ENCODE measurements around the gene RGS6. TPM values are rescaled to one million over a fixed set of nuclear protein-coding genes. Genes with fewer than 3 reads are reported as not detected.
"Not testable (repeated sequence)": the region's sequence is repeated elsewhere in the genome, so short reads cannot be mapped to it uniquely, and the experiment has no call there.

Gene RGS6
- polyA plus RNA-seq (ENCODE audit: insufficient read length in 12 of 12), result 10 to 100 TPM in 1 of 12 donors, 1 to 10 TPM in 10, not detected in 1; 4.9 to 11.4 (median 6.0) TPM
- long read RNA-seq, donor 1, partial matches to known transcripts, result 0 of 1 reads
- long read RNA-seq, donor 1, other reads (novel, unspliced or antisense), result 0 of 1 reads
- long read RNA-seq, donor 2, result 0 reads
- long read RNA-seq, donor 3, result 0 reads
- long read RNA-seq, donor 4, result 0 reads
- long read RNA-seq, donor 5, full-length matches to known transcripts, result 1 of 1 reads
- long read RNA-seq, donor 5, partial matches to known transcripts, result 0 of 1 reads
- long read RNA-seq, donor 5, other reads (novel, unspliced or antisense), result 0 of 1 reads
- long read RNA-seq, donor 6, result 0 reads
- long read RNA-seq, donor 7, result 0 reads
- long read RNA-seq, donor 8, result 0 reads
- long read RNA-seq, donor 9, full-length matches to known transcripts, result 1 of 1 reads
- long read RNA-seq, donor 9, partial matches to known transcripts, result 0 of 1 reads
- long read RNA-seq, donor 9, other reads (novel, unspliced or antisense), result 0 of 1 reads
- long read RNA-seq, donor 10, result 0 reads
- long read RNA-seq, donor 11, full-length matches to known transcripts, result 1 of 1 reads
- long read RNA-seq, donor 11, partial matches to known transcripts, result 0 of 1 reads
- long read RNA-seq, donor 11, other reads (novel, unspliced or antisense), result 0 of 1 reads

- DNase-seq, result peak; percentile 16
These were observed at the start of gene RGS6 for GRCh38 chr14:71932229-71932981. Gene RGS6 (plus strand): TSS chr14:71932429.

GRCh38 chr14:71883094-71883493 lies 49.1 kb upstream of the RGS6 start:
- no peak for DNase-seq

DNA sequence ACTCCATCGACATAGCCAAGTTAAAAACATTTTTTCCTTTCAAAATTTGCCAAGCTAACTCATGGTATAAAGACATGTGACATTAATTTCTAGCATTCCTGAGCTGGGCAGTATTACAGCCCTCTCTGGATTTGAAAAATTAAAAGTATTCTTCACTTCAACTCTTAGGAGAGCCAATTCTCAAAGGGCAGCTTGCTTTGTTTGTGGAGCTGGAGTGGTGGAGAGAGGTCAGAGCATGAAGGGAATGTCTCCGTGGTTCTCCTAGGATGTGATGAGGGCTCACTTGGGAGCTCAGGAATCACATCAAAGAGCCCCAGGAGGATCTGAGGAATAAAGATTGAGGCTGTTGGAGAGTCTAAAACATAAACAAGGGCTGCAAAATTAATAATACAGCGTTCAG lies 46.9 kb upstream of the RGS6 start:
- DNase-seq, result no peak

DNA sequence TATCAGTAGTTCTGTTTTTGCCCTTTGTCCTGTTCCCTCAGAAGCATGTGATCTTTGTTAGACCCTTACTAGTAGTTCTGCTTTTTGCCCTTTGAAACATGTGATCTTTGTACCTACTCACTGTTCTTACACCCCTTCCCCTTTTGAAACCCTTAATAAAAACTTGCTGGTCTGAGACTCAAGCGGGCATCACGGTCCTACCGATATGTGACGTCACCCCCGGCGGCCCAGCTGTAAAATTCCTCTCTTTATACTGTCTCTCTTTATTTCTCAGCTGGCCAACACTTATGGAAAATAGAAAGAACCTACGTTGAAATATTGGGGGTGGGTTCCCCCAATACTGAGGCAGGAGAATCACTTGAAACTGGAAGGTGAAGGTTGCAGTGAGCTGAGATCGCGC lies 44.4 kb upstream of the RGS6 start:
- DNase-seq, result not testable (repeated sequence)

DNA sequence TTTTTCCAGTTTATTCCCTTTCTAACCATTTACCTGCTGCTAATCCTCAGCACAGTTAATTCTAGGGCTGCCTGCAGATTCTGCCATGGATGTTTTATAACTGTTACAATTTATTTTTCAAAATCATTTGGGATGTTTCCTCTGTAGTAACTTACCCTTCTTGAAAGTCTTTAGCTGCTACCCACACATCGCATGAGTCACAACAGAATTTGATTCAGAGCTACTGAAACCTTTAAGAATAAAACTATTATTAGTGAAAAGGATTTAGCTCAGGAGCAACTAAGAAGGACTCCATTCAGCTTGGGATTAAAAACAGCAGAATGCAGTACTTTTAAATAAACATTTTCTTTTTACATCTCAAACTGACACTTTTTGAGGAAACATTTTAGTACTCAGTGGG lies 41.7 kb upstream of the RGS6 start:
- DNase-seq, result no peak

DNA sequence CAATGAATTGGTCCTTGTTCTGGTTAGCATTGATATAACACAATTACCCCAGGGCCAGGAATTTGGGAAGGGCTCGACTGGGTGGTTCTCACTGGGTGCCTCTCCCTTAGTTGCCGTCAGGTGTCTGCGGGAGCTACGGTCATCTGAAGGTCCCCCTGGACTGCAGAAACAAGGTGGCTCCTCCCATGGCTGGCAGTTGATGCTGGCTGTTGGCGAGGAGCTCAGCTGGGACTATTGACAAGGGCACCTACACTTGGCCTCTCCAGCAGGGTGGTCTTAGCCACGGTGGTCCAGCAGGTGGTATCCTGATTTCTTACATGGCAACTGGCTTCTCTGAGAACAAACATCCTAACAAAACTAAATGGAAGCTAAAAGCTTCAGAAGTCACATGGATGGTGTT lies 41.0 kb upstream of the RGS6 start:
- DNase-seq, result no peak

- DNase-seq, result no peak
These were observed 40.3 kb upstream of the RGS6 start for GRCh38 chr14:71891970-71892369.

DNA sequence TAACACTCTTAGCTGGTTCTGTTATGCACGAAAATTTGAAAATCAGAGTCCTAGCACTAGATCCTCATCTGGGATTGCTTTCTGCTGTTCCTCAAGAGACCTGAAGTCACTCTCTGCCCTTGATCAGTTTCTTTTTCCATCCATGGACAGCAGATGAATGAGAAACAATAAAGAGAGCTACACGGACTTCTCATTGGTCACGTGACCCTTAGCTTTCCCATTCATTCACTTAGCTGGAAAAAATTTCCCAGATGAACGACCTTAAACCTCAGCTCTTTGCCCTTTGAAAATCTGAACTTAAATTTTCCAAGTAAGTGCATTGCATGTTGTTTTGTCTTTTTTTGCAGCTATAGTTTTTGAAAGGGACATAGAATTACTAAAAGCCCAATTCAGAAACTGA lies 27.2 kb upstream of the RGS6 start:
- no peak for DNase-seq

DNA sequence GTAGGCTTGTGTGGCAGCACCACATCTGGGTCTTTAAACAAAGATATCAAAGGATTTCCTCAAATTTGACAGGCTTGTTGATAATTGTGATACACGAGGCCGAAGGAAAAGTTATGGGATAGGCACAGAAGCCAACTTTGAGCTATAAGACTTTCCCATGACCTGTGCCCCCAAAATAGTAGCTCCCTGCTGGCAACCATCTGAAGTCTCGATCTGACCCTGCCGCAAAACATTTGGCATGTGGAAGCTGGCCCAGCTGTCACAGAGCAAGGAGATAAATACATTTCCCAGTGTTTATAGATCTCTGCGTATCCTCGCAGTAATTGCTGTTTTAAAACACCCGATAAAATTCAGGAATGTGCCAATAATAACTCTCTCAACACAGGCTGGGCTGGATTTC lies 26.4 kb upstream of the RGS6 start:
- no peak for DNase-seq

DNA sequence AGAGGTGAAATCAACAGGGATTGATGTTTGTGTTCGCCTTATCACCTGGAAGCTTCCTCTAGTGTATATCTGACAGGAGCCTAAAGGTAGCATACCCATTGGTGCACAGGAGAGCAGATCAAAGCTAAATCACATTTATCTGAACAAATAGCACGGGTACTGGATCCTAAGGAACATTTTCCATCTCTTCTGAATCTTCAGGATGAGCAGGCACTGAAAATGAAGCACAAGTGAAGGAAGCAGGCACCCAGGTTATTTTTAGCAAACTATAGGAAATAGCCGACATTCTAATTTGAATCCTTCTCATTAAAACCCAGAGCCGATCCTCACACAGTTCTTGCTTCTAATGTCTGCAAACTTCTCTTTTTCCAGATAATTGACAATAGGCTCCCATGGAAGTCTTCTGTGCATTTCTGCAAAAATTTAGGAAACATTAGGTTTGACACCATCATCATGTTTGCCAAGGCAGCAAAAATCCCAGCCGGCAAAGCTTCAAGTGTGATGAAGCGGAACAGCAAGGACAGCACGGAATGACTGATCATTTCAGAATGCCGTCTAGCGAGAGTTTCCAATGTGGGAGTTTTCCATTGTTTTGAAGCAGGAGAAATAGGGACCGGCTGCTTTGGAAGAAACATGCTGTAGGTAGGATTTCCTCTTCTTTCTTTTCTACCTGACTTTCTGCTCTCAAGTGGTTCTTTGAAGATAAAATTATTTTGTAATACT lies 24.3 kb upstream of the RGS6 start:
- DNase-seq, result no peak

DNA sequence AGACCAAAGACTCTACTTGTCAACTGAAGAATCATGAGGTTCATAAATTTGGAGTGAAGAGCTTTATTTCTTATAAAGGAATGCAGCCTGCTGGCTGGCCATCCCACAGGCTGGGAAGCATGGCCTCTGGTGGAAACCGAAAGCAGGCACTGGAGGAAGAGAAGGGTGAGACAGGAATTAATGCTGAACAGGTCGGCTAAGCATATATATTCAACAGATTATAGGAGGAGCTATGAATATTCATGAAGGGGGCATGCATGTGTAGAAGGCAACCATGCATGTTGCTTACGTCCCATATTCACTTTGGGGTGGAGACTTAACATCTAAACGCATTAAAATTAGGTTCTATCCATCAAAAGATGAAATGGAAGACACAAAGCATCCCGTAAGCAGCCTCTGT lies 20.6 kb upstream of the RGS6 start:
- no peak for DNase-seq

DNA sequence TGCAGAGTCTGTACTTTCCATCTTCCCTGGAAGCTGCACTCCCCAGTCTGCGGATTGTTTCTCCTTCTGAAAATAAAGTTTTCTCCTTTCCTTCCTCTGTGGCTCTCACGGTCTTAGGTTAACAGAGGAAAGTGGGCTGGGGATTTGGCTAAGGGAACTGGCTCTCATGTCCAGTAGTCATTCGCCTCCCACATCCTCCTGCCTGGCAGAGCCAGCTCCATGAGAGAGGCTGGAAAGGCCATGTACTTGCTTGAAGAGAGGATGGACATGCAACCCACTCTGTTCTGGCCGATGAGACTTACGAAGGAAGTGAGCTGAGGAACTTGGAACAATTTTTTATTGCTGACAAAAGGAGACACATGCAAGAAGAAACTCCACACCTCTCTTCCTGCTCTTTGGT lies 18.9 kb upstream of the RGS6 start:
- DNase-seq, result no peak

DNA sequence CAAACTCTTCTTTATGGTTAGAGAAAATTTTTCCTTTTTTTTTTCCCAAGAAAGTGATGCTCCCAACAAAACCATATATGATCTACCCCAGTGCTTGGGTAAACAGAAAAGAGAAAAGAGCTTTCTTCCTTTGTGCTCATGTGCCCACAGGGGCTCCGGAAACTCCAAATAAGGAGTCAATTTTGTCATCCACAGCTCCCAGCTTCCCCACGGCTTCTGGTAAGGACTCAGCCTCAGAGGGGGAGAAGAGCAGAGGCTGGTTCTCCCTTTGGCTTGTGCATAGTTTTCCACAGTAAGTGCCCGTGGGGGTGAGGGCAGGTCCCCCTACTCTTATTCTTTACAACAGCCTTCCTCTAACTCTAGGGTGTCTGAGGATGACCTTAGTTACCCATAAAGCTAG lies 13.3 kb upstream of the RGS6 start:
- DNase-seq, result no peak

- DNase-seq, result no peak
These were observed 8.7 kb upstream of the RGS6 start for GRCh38 chr14:71923513-71923912.

- peak; percentile 25 for DNase-seq
These were observed 569 bp upstream of the RGS6 start for GRCh38 chr14:71931492-71932228.

- DNase-seq, result peak; percentile 11
These were observed 865 bp downstream of the RGS6 start for GRCh38 chr14:71933001-71933587.

DNA sequence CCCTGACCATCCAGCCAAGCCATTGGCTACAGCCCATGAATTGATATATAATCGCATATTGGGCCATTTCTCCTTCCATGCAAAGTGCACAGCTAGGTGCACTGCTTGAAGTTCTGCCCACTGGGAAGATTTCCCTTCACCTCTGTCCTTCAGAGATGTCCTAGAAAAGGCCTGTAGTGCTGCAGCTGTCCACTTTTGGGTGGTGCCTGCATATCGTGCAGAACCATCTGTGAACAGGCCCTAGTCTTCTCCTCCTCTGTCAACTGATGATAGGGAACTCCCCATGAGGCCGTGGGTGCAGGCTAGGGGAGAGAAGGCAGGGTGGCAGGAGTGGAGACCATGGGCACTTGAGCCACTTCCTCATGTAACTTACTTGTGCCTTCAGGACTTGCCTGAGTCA lies 6.0 kb downstream of the RGS6 start:
- DNase-seq, result not testable (repeated sequence)

- DNase-seq, result not testable (repeated sequence)
These were observed 7.1 kb downstream of the RGS6 start for GRCh38 chr14:71939344-71939743.

- DNase-seq, result not testable (repeated sequence)
These were observed 8.3 kb downstream of the RGS6 start for GRCh38 chr14:71940500-71940899.

DNA sequence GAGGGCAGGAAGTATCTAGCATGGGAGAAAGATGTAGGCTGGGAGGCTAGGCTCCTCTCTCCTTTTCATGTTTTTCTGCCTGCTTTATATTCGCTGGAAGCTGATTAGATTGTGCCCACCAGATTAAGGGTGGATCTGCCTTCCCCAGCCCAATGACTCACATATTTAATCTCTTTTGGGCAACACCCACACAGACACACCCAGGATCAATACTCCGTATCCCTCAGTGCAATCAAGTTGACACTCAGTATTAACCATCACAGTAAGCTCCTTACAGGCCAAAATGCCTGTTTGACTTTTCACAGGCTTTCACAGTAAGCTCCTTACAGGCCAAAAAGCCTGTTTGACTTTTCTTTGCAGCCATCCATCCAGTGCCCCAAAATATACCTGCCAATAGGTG lies 9.4 kb downstream of the RGS6 start:
- DNase-seq, result not testable (repeated sequence)
